Activated naive CD4-positive, alpha-beta T cell treated with anti-CD3 and anti-CD28 coated beads, Interleukin-2, amount 50 U/mL, for 16 hours (primary cell): ENCODE results near the gene C4A.
"Not testable (repeated sequence)": the region's sequence is repeated elsewhere in the genome, so short reads cannot be mapped to it uniquely, and the experiment has no call there.

Experiments
- DNase-seq: peaks from one replicate; pipeline ENCODE4 v3.0.0-alpha.2; 2020

Gene C4A

GRCh38 chr6:31961616-31962015 is 20.2 kb upstream of the C4A start:
- no peak for DNase-seq

- DNase-seq = no peak
Measured at GRCh38 chr6:31963921-31964320, 17.9 kb upstream of the C4A start.

- DNase-seq = no peak
Measured at GRCh38 chr6:31965700-31966099, 16.2 kb upstream of the C4A start.

GRCh38 chr6:31966506-31966905 is 15.4 kb upstream of the C4A start:
- no peak for DNase-seq

GRCh38 chr6:31966997-31967925 is 14.6 kb upstream of the C4A start:
- DNase-seq = no peak

- no peak for DNase-seq
Measured at GRCh38 chr6:31967926-31968320, 13.9 kb upstream of the C4A start.

GRCh38 chr6:31968326-31968725 is 13.5 kb upstream of the C4A start:
- DNase-seq = no peak

GRCh38 chr6:31968791-31969711 is 12.8 kb upstream of the C4A start:
- no peak for DNase-seq

- DNase-seq = no peak
Measured at GRCh38 chr6:31969712-31970603, 11.9 kb upstream of the C4A start.

- DNase-seq = no peak
Measured at GRCh38 chr6:31970604-31971271, 11.1 kb upstream of the C4A start.

- DNase-seq = no peak
Measured at GRCh38 chr6:31971279-31971992, 10.4 kb upstream of the C4A start.

GRCh38 chr6:31971993-31972708 is 9.7 kb upstream of the C4A start, which contains the start of gene DXO:
TSS of gene DXO (minus strand) at chr6:31972138. CDS start at chr6:31971675, 463 bp downstream.
- peak; percentile 98 for DNase-seq

- DNase-seq = no peak
Measured at GRCh38 chr6:31972709-31973350, 9.0 kb upstream of the C4A start.

GRCh38 chr6:31976065-31976464 is 5.8 kb upstream of the C4A start:
- DNase-seq = not testable (repeated sequence)

- no peak for DNase-seq
Measured at GRCh38 chr6:31977816-31978431, 3.9 kb upstream of the C4A start.

GRCh38 chr6:31978831-31979230 is 3.0 kb upstream of the C4A start:
- no peak for DNase-seq

GRCh38 chr6:31979238-31979898 is 2.5 kb upstream of the C4A start:
- no peak for DNase-seq

GRCh38 chr6:31980195-31980876 is 1.5 kb upstream of the C4A start:
- DNase-seq = not testable (repeated sequence)
